Left colon (tissue), 2 donors: ENCODE results near the gene DOCK11. TPM values are rescaled to one million over a fixed set of nuclear protein-coding genes. Genes with fewer than 3 reads are reported as not detected.

ENCODE experiments used
- ATAC-seq: fragments of 200-7000 bp; cut with Tn5 transposase; one replicate; pipeline ENCODE4 v1.9.1; 2020; ENCODE audit warnings: mild to moderate bottlenecking, moderate library complexity
- DNase-seq, 2 donors: peaks; one replicate each; pipeline ENCODE4 v3.0.0-alpha.2; 2020
- intact Hi-C, 2 donors: fragments of 100-400 bp; cut with DNase I in 1 of 2; cut with micrococcal nuclease in 1 of 2; formaldehyde crosslinking; loops; one replicate each; pipeline versions ENCODE4 v1.11.2 to v1.14.0; 2022; cut with DNase I, micrococcal nuclease
- total RNA-seq, 2 donors: library from RNA; stranded (reverse); fragmentation: NEBNext Ultra II Directional; extraction: Animal tissue kit (Norgen Biotek cat#: 25700); gene quantifications; one replicate each; pipeline ENCODE4 v1.2.1, GENCODE V29; 2021
- donor health status: DM: no; HTN: no; CAD: no.
- donor health status: DM: yes; HTN: yes; CAD: no.

DOCK11 gene
- total RNA-seq, 2 donors from 2014 or later, result 4.3 to 8.3 TPM

- intact Hi-C loops, result loop anchor here in 1 of 2 donors (10.0 kb wide), 1 partner anchor 121 kb away; no protein-coding TSS in a partner anchor
- ATAC-seq (no peak), DNase-seq (no peak)
Observed at GRCh38 chrX:118595501-118596042, 100.0 kb downstream of the DOCK11 start.

- DNase-seq (no peak), ATAC-seq (no peak)
- intact Hi-C loops, result loop anchor here in 1 of 2 donors (10.0 kb wide), 1 partner anchor 122 kb away; no protein-coding TSS in a partner anchor
Observed at GRCh38 chrX:118596390-118596789, 100.8 kb downstream of the DOCK11 start.

GRCh38 chrX:118603981-118604380 lies 108.4 kb downstream of the DOCK11 start:
- ATAC-seq (peak; percentile 43), DNase-seq (peak in 1 of 2 donors; percentile 13)
- intact Hi-C loops, result no loop called here

- DNase-seq (no peak), ATAC-seq (no peak)
- intact Hi-C loops, result no loop called here
Observed at GRCh38 chrX:118612290-118612689, 116.7 kb downstream of the DOCK11 start.

GRCh38 chrX:118614150-118614549 lies 118.5 kb downstream of the DOCK11 start:
- DNase-seq (no peak), ATAC-seq (no peak)
- intact Hi-C loops, result no loop called here

GRCh38 chrX:118615141-118615540 lies 119.5 kb downstream of the DOCK11 start:
- intact Hi-C loops, result no loop called here
- ATAC-seq (no peak), DNase-seq (no peak)

- DNase-seq (no peak), ATAC-seq (no peak)
- intact Hi-C loops, result no loop called here
Observed at GRCh38 chrX:118621081-118621759, 125.6 kb downstream of the DOCK11 start.

- intact Hi-C loops, result no loop called here
- ATAC-seq (no peak), DNase-seq (no peak)
Observed at GRCh38 chrX:118623062-118623461, 127.4 kb downstream of the DOCK11 start.

GRCh38 chrX:118626346-118626745 lies 130.7 kb downstream of the DOCK11 start:
- intact Hi-C loops, result no loop called here
- DNase-seq, result no peak
- ATAC-seq, result peak; percentile 30

GRCh38 chrX:118627084-118627758 lies 131.6 kb downstream of the DOCK11 start:
- ATAC-seq, result peak; percentile 41
- intact Hi-C loops, result no loop called here

GRCh38 chrX:118630848-118631247 lies 135.2 kb downstream of the DOCK11 start:
- DNase-seq, result no peak
- intact Hi-C loops, result no loop called here
- ATAC-seq, result no peak

More at GRCh38 chrX:118627084-118627758, 131.6 kb downstream of the DOCK11 start:
- no peak for DNase-seq

- no peak for DNase-seq
- ATAC-seq, result no peak
- intact Hi-C loops, result no loop called here
Observed at GRCh38 chrX:118631586-118631985, 136.0 kb downstream of the DOCK11 start.

GRCh38 chrX:118632862-118633261 lies 137.2 kb downstream of the DOCK11 start:
- intact Hi-C loops, result no loop called here
- DNase-seq (no peak), ATAC-seq (no peak)

- intact Hi-C loops, result no loop called here
- ATAC-seq, result no peak
- DNase-seq, result no peak
Observed at GRCh38 chrX:118633530-118633929, 137.9 kb downstream of the DOCK11 start.

GRCh38 chrX:118634336-118634735 lies 138.7 kb downstream of the DOCK11 start:
- no peak for ATAC-seq
- intact Hi-C loops, result no loop called here

GRCh38 chrX:118637997-118638396 lies 142.4 kb downstream of the DOCK11 start:
- DNase-seq, result no peak
- peak; percentile 45 for ATAC-seq
- intact Hi-C loops, result no loop called here

More at GRCh38 chrX:118634336-118634735, 138.7 kb downstream of the DOCK11 start:
- DNase-seq, result no peak

GRCh38 chrX:118644378-118644777 lies 148.8 kb downstream of the DOCK11 start:
- DNase-seq (no peak), ATAC-seq (peak; percentile 87)
- intact Hi-C loops, result loop anchor here in 1 of 2 donors (5.0 kb wide), 1 partner anchor 163 kb away; no protein-coding TSS in a partner anchor

- ATAC-seq (no peak), DNase-seq (no peak)
- intact Hi-C loops, result no loop called here
Observed at GRCh38 chrX:118652717-118653116, 157.1 kb downstream of the DOCK11 start.

- intact Hi-C loops, result no loop called here
- DNase-seq (no peak), ATAC-seq (no peak)
Observed at GRCh38 chrX:118654331-118654730, 158.7 kb downstream of the DOCK11 start.
